Measurements from ENCODE around the gene LY6G6D. TPM values are rescaled to one million over a fixed set of nuclear protein-coding genes. Genes with fewer than 3 reads are reported as not detected.

LY6G6D gene, protein sequence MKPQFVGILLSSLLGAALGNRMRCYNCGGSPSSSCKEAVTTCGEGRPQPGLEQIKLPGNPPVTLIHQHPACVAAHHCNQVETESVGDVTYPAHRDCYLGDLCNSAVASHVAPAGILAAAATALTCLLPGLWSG
- polyA plus RNA-seq (2013, experiment 1 of 2), result not detected
- polyA plus RNA-seq (2013, experiment 2 of 2), result not detected

DNA sequence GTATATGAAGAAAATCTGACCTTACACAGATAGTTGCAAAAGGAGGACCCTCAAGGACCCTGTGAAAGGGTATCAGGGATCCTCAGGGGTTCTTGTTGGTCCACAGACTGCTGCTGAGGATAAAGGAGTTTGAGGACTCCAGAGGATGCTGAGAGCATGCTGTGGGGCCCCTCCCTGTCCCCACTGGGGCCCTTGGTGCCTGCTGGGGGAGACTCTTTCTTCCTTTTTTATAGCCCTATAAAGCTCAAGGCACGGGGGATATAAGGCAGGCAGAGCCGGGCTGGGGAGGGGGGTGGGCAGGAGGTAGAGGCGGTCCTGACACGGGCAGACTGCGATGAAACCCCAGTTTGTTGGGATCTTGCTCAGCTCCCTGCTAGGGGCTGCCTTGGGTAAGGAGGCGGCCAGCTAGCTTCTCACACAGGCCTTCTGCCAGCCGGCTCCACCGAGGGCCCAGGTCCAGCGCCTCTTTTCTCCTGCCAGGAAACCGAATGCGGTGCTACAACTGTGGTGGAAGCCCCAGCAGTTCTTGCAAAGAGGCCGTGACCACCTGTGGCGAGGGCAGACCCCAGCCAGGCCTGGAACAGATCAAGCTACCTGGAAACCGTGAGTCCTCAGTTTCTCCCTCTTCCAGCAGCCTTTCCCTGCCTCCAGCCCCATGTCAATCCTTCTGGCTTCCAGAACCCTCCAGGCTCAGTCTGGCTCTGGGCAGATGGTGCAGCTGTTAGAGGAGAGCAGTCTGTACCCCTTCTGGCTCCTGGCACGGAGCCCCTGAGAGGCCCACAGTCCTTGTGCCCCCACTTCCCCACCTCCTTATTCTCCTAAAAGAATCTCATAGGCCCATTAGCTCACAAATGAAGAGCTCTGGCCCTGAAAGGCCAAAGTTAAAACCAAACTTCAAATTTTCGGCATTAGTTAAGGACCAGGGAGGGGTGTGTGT, at the start of gene LY6G6D:
LY6G6D (plus strand) TSS at position 327 of the 937 bp plus-strand sequence; CDS start at position 335, 8 bp downstream.
- Histone ChIP-seq H3K4me1 (ENCODE audit: control insufficient read depth, insufficient read depth, low read length, poor library complexity, severe bottlenecking) (peaks cover 21% of the 10 kb centered on the region), H3K9me3 (ENCODE audit: control insufficient read depth, low read length) (no peaks in the 10 kb centered on the region), H3K4me3 (ENCODE audit: extremely low read depth, insufficient read depth, low read length, poor library complexity, severe bottlenecking) (no peak within 1 kb of the TSS), H3K36me3 (ENCODE audit: control insufficient read depth, insufficient read depth, low read length) (no peaks in the 10 kb centered on the region), H3K27ac (ENCODE audit: low read depth, low read length, severe bottlenecking) (peak within 1 kb of the TSS; percentile 72)
- 50 to 68% methylated on average over 13 to 14 of the region's 16 CpGs for WGBS, 2 experiments (ENCODE audit: insufficient coverage in 2 of 2)

DNA sequence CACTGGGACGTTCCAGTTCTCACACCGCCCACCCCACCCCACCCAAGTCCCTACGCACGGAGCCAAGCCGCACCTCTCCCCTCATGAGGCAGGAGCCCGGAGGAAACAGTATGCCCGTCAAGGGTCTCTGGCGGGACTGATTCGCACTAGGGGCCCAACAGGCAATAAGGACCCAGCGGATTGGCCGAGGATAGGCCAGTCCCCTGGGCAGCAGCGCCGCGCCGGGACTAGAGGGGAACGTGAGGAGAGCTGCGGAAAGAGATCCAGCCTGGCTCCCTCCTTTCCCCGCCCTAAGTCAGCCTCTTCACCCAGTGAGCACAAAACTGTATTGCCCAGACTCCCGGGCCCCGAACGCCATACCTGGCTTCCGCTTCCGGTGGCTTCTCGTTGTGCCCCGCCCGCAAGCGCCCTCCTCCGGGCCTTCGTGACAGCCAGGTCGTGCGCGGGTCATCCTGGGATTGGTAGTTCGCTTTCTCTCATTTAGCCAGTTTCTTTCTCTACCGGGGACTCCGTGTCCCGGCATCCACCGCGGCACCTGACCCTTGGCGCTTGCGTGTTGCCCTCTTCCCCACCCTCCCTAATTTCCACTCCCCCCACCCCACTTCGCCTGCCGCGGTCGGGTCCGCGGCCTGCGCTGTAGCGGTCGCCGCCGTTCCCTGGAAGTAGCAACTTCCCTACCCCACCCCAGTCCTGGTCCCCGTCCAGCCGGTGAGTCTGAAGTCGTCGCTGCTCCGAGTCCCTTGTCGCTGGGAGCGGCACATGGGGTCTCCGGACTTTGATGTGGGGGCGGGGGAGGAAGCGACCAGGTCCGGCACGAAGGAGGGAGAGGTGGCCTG, 49.4 kb upstream of the LY6G6D start, which contains the start of gene CSNK2B:
CSNK2B (plus strand) TSS at position 580 of the 836 bp plus-strand sequence. CDS start 752 bp downstream, outside the sequence.
- WGBS, 2 experiments (ENCODE audit: insufficient coverage in 2 of 2), result 0 to 1% methylated on average over 39 to 53 of the region's 63 CpGs

DNA sequence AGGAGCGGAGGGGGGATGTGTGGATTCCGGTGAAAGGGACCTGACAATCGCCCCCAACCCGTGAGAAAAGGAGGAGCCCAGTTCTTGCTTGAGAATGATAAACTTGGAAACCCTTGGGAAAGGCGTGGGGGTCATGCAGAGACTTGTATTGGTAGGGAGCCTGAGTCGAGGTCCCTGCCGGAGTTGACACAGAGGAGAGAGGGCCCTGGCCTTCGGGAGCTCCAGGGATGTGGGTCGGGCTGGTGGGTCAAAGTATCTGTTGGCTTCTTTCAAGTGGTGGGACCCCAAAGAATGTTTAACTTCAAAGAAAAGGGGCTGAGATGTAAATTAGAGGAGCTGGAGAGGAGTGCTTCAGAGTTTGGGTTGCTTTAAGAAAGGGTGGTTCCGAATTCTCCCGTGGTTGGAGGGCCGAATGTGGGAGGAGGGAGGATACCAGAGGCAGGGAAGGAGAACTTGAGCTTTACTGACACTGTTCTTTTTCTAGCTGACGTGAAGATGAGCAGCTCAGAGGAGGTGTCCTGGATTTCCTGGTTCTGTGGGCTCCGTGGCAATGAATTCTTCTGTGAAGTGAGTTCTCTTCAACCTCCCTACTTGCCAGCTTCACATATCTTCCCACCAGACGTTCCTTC, 48.7 kb upstream of the LY6G6D start:
- Histone ChIP-seq H3K36me3 (ENCODE audit: control insufficient read depth, insufficient read depth, low read length) (peaks cover 67% of the 10 kb centered on the region), H3K4me1 (ENCODE audit: control insufficient read depth, insufficient read depth, low read length, poor library complexity, severe bottlenecking) (peaks cover 19% of the 10 kb centered on the region), H3K27ac (ENCODE audit: low read depth, low read length, severe bottlenecking) (peak overlapping the region; percentile 62), H3K9me3 (ENCODE audit: control insufficient read depth, low read length) (no peaks in the 10 kb centered on the region), H3K4me3 (ENCODE audit: extremely low read depth, insufficient read depth, low read length, poor library complexity, severe bottlenecking) (peak overlapping the region; percentile 79)
- 12 to 15% methylated on average over 13 to 14 of the region's 15 CpGs for WGBS, 2 experiments (ENCODE audit: insufficient coverage in 2 of 2)

More for the DNA sequence above, 49.4 kb upstream of the LY6G6D start, which contains the start of gene CSNK2B:
- Histone ChIP-seq H3K27ac (ENCODE audit: low read depth, low read length, severe bottlenecking) (peak within 1 kb of the TSS; percentile 96), H3K36me3 (ENCODE audit: control insufficient read depth, insufficient read depth, low read length) (peaks cover 63% of the 10 kb centered on the region), H3K4me1 (ENCODE audit: control insufficient read depth, insufficient read depth, low read length, poor library complexity, severe bottlenecking) (peaks cover 19% of the 10 kb centered on the region), H3K9me3 (ENCODE audit: control insufficient read depth, low read length) (no peaks in the 10 kb centered on the region), H3K4me3 (ENCODE audit: extremely low read depth, insufficient read depth, low read length, poor library complexity, severe bottlenecking) (peak within 1 kb of the TSS; percentile 79)

DNA sequence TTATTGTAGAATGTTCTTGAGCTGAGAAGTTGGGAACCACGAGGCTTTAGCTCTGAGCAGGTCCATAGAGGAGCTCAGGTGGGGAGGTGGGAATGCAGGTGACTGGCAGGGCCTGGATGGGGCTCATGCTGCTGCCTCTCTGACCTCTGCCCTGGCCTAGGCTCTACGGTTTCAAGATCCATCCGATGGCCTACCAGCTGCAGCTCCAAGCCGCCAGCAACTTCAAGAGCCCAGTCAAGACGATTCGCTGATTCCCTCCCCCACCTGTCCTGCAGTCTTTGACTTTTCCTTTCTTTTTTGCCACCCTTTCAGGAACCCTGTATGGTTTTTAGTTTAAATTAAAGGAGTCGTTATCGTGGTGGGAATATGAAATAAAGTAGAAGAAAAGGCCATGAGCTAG, 45.5 kb upstream of the LY6G6D start, which contains the start of gene LY6G5B:
LY6G5B (plus strand) TSS at position 301 of the 400 bp plus-strand sequence. CDS start 975 bp downstream, outside the sequence.
- Histone ChIP-seq H3K4me1 (ENCODE audit: control insufficient read depth, insufficient read depth, low read length, poor library complexity, severe bottlenecking) (peaks cover 4% of the 10 kb centered on the region), H3K9me3 (ENCODE audit: control insufficient read depth, low read length) (no peaks in the 10 kb centered on the region), H3K27ac (ENCODE audit: low read depth, low read length, severe bottlenecking) (no peak within 1 kb of the TSS), H3K36me3 (ENCODE audit: control insufficient read depth, insufficient read depth, low read length) (peaks cover 68% of the 10 kb centered on the region), H3K4me3 (ENCODE audit: extremely low read depth, insufficient read depth, low read length, poor library complexity, severe bottlenecking) (no peak within 1 kb of the TSS)
- 90 to 100% methylated on average over 2 to 6 of the region's 8 CpGs for WGBS, 2 experiments (ENCODE audit: insufficient coverage in 2 of 2)

DNA sequence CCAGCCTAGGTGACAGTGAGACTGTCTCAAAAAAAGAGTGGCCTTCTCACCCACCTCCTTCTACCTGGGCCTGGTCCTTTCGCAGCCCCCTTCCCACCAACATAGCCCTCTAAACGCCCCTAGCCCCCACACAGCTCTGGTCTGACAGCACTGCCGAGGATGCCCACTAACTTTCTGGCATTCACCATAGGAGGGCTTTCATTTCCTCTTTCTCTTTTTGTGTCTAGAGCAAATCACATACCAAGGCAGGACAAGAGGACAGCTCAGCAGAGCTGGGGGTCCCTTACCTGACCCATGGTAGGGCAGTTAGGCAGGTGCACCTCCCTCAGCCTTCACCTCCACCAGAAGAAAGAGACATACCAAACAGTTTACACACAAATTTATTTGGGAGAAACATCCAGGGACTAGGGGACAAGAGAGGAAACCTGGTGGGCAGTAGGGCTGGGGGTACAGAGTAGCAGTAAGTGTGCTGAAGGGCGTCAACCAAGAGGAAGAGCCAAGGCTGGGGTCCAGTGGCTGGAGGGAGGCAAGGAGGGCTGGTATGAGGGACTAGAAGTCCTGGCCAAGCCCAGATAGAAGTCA, 38.7 kb upstream of the LY6G6D start:
- H3K36me3 ChIP-seq (ENCODE audit: control insufficient read depth, insufficient read depth, low read length), result peaks cover 26% of the 10 kb centered on the region
- no peaks in the 10 kb centered on the region for H3K9me3 ChIP-seq (ENCODE audit: control insufficient read depth, low read length)
- H3K4me1 ChIP-seq (ENCODE audit: control insufficient read depth, insufficient read depth, low read length, poor library complexity, severe bottlenecking), result peaks cover 5% of the 10 kb centered on the region
- no peak overlapping the region for H3K4me3 ChIP-seq (ENCODE audit: extremely low read depth, insufficient read depth, low read length, poor library complexity, severe bottlenecking)
- H3K27ac ChIP-seq (ENCODE audit: low read depth, low read length, severe bottlenecking), result no peak overlapping the region
- 83 to 100% methylated on average over 2 to 4 of the region's 4 CpGs for WGBS, 2 experiments (ENCODE audit: insufficient coverage in 2 of 2)

DNA sequence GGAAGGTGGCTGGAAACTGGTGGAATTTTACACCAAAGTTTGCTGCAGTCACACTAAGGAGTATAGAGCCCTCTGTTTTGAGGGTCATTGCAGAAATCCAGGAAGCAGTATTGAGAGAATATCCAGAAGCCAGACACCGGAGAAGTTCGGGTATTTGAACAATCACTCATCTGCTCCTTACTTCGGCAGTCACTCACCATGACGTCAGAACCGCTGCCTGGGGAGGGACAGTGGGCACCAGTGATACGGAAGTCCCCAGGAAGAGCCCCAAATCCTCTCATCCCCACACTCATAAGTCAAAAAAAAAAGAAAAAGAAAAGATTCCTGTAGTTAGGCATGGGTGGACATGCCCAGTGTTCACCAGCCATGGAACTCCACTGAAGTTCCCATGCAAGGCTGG, 38.2 kb upstream of the LY6G6D start:
- 88 to 100% methylated on average over 2 to 4 of the region's 6 CpGs for WGBS, 2 experiments (ENCODE audit: insufficient coverage in 2 of 2)
- Histone ChIP-seq H3K9me3 (ENCODE audit: control insufficient read depth, low read length) (no peaks in the 10 kb centered on the region), H3K4me3 (ENCODE audit: extremely low read depth, insufficient read depth, low read length, poor library complexity, severe bottlenecking) (no peak overlapping the region), H3K4me1 (ENCODE audit: control insufficient read depth, insufficient read depth, low read length, poor library complexity, severe bottlenecking) (peaks cover 5% of the 10 kb centered on the region), H3K27ac (ENCODE audit: low read depth, low read length, severe bottlenecking) (no peak overlapping the region), H3K36me3 (ENCODE audit: control insufficient read depth, insufficient read depth, low read length) (peaks cover 21% of the 10 kb centered on the region)

DNA sequence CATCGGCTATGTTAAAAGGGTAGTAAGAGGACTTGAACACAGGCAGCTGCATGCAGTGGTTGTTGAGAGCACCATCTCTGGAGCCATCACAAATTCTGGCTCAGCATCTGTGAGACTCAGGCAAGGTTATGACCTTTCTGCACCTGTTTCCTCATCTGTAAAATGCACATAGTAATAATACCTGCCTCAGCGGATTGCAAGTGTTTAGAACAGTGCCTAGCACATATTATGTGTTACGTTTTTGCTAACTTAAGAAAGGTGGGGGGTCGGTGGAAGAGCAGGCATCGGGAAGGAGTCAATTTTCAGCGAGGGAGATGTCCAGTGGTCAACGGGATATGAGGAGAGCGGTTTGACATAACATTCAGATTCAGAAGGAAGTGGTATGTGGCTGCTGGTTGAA, 37.2 kb upstream of the LY6G6D start:
- H3K36me3 ChIP-seq (ENCODE audit: control insufficient read depth, insufficient read depth, low read length), result peaks cover 12% of the 10 kb centered on the region
- no peak overlapping the region for H3K27ac ChIP-seq (ENCODE audit: low read depth, low read length, severe bottlenecking)
- H3K4me1 ChIP-seq (ENCODE audit: control insufficient read depth, insufficient read depth, low read length, poor library complexity, severe bottlenecking), result peaks cover 9% of the 10 kb centered on the region
- no peaks in the 10 kb centered on the region for H3K9me3 ChIP-seq (ENCODE audit: control insufficient read depth, low read length)
- WGBS, 2 experiments (ENCODE audit: insufficient coverage in 2 of 2), result 81 to 88% methylated on average over 7 to 8 of the region's 8 CpGs
- no peak overlapping the region for H3K4me3 ChIP-seq (ENCODE audit: extremely low read depth, insufficient read depth, low read length, poor library complexity, severe bottlenecking)

DNA sequence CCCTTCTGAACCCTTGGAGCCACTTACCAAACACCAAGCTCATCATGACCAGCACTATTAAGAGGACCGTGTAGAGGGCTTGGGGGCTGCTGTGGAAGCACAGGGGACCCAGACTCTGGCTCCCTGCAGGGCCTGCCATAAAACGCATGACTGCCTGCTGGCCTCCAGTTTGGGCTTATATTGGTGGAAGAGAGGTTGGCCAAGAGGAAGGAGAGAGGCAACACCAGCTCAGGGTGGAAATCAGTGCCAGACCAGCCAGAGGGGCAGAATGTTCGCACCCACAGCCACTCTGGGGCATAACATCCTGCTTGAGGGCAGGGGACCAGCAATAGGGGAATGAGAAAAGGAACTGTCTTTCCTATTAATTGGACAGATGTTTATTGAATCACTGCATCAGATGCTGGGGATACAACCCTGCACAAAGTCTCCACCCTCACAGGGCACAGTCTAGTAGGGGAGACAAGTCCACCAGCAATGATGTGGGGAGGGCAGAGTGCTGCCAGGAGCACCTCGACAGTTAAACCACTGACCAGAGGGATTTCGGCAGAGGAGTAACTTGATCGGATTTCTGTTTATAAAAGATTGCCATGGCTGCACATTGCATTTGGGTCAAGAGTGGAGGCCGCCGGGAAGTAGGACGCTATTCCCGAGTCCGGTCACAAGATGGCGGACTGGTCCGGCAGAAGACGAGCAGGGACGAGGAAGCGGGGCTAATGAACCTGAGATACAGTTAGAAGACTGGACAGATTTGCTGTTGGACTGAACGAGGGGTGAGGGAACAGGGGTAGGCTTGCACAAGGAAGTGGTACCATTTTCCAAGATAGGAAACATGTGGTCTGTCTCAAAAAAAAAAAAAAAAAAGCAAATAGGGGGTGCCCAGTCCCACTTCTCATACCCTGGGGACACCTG, 34.7 kb upstream of the LY6G6D start, which contains the start of gene LY6G5C:
LY6G5C (minus strand) TSS at position 842 of the 909 bp plus-strand sequence; CDS start at position 148, 694 bp downstream.
- peak within 1 kb of the TSS; percentile 35 for H3K4me3 ChIP-seq (ENCODE audit: extremely low read depth, insufficient read depth, low read length, poor library complexity, severe bottlenecking)
- H3K9me3 ChIP-seq (ENCODE audit: control insufficient read depth, low read length), result no peaks in the 10 kb centered on the region
- 6 to 8% methylated on average over 15 to 16 of the region's 17 CpGs for WGBS, 2 experiments (ENCODE audit: insufficient coverage in 2 of 2)
- H3K27ac ChIP-seq (ENCODE audit: low read depth, low read length, severe bottlenecking), result peak within 1 kb of the TSS; percentile 13
- peaks cover 10% of the 10 kb centered on the region for H3K4me1 ChIP-seq (ENCODE audit: control insufficient read depth, insufficient read depth, low read length, poor library complexity, severe bottlenecking)
- H3K36me3 ChIP-seq (ENCODE audit: control insufficient read depth, insufficient read depth, low read length), result peaks cover under 1% of the 10 kb centered on the region

DNA sequence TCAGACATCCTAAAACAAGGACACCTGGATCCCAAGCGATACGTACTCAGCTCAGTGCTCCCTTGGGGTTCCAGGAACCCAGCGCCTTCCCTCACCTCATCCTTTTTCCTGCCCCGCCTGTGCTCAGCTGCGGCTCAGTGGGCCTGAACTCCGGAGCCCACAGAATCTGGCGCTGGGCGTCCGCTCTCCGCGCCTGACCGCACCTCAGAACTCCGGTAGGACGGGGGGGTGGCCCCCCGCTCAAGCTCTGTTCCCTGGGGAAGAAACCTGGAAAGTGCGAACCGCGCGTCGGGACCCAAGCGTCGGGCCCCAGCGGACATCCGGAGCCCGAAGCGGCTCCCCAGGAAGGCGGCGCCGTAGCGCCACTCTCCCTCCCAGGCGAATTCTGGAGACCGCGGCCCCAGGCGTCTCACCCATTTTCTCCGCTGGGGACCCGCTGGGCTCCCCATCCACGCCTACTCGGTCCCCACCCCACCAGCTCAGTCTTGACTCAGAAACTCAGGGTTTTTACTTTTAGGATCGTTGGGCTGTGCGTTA, 33.9 kb upstream of the LY6G6D start:
- 3 to 7% methylated on average over 28 to 32 of the region's 40 CpGs for WGBS, 2 experiments (ENCODE audit: insufficient coverage in 2 of 2)
- H3K4me3 ChIP-seq (ENCODE audit: extremely low read depth, insufficient read depth, low read length, poor library complexity, severe bottlenecking), result peak overlapping the region; percentile 35
- no peaks in the 10 kb centered on the region for H3K9me3 ChIP-seq (ENCODE audit: control insufficient read depth, low read length)
- peak overlapping the region; percentile 13 for H3K27ac ChIP-seq (ENCODE audit: low read depth, low read length, severe bottlenecking)
- peaks cover 10% of the 10 kb centered on the region for H3K4me1 ChIP-seq (ENCODE audit: control insufficient read depth, insufficient read depth, low read length, poor library complexity, severe bottlenecking)
- peaks cover 8% of the 10 kb centered on the region for H3K36me3 ChIP-seq (ENCODE audit: control insufficient read depth, insufficient read depth, low read length)
